K562 (cell line): ENCODE measurements around the gene KLHL22. TPM values are rescaled to one million over a fixed set of nuclear protein-coding genes. Genes with fewer than 3 reads are reported as not detected.
A peak's percentile ranks its signal among the peaks of the same experiment; 100 is the strongest.

Experiments used
- ATF7 ChIP-seq: fragments of 450-650 bp; IDR thresholded peaks from 2 replicates; pipeline ENCODE4 v1.7.1; 2014; ENCODE audit warnings: mild to moderate bottlenecking, moderate library complexity
- CXXC5 ChIP-seq: fragments of 250-450 bp; sonication (Bioruptor Pico); IDR thresholded peaks from 2 replicates; pipeline ENCODE4 v1.8.0; 2022; ENCODE audit warnings: inconsistent platforms, mild to moderate bottlenecking, moderate library complexity
- FOXJ2 ChIP-seq: fragments of 200-800 bp; sonication (Bioruptor generic); IDR thresholded peaks from 2 replicates; pipeline ENCODE4 v1.6.1; 2016; ENCODE audit warnings: missing genetic modification characterization, missing compliant biosample characterization
- HOMEZ ChIP-seq: fragments of 250-450 bp; sonication (Bioruptor Pico); IDR thresholded peaks from 2 replicates; pipeline ENCODE4 v1.4.0; 2020; ENCODE audit warnings: mild to moderate bottlenecking, moderate library complexity
- RNF219 ChIP-seq: fragments of 250-450 bp; sonication (Bioruptor Pico); IDR thresholded peaks from 2 replicates; pipeline ENCODE4 v1.5.0; 2022; ENCODE audit warnings: mild to moderate bottlenecking
- SMAD2 ChIP-seq: fragments of 150-350 bp; IDR thresholded peaks from 2 replicates; pipeline ENCODE4 v1.6.1; 2014; ENCODE audit warnings: low read depth, mild to moderate bottlenecking, low read length
- SNRNP70 ChIP-seq: fragments of 200-400 bp; formaldehyde crosslinking; optimal IDR thresholded peaks from 2 replicates; pipeline ENCODE3; 2017; ENCODE audit warnings: low read depth, low read length
- ZFPM2 ChIP-seq: fragments of 250-450 bp; sonication (Bioruptor Pico); IDR thresholded peaks from 2 replicates; pipeline ENCODE4 v1.5.1; 2022; ENCODE audit warnings: mild to moderate bottlenecking
- polyA plus RNA-seq, 8 experiments: library from polyadenylated mRNA; depleted of rRNA in 4 of 8; stranded (reverse) in 5 of 8; unstranded in 3 of 8; fragments of >200 nt; fragmentation: Nextera tagmentation in 2 of 8; fragmentation: Illumina TruSeq in 1 of 8; extraction: Ambion mirVana in 2 of 8; extraction: Trizol in 1 of 8; gene quantifications; 2 replicates each; pipeline versions ENCODE4 v1.2.1 to v1.2.3, GENCODE V29; 2011 to 2014; ENCODE audit warnings: inconsistent platforms in 1 of 8, missing spikeins in 1 of 8
- total RNA-seq, 7 experiments: library from RNA; depleted of rRNA in 6 of 7; stranded (reverse); fragments of >200 nt in 6 of 7; fragmentation: Illumina TruSeq in 2 of 7; extraction: Trizol in 2 of 7; gene quantifications; 2 replicates each; pipeline versions ENCODE4 v1.2.1 to v1.2.3, GENCODE V29; 2011 to 2021; ENCODE audit warnings: low replicate concordance in 1 of 7
- TF ChIP-seq, protein P1 (sequence below), 2 experiments: fragments of 450-650 bp in 1 of 2; IDR thresholded peaks; 2 replicates each; pipeline ENCODE4 v1.6.1; 2011 to 2017; ENCODE audit warnings: low read depth in 2 of 2, antibody characterized with exemption in 1 of 2, borderline replicate concordance in 1 of 2, low read length in 1 of 2, mild to moderate bottlenecking in 1 of 2, mixed read lengths in 1 of 2; ENCODE audit not compliant: control insufficient read depth in 1 of 2
- TF ChIP-seq, protein P2 (sequence below), 2 experiments: fragments of 450-650 bp in 1 of 2; sonication (generic) in 1 of 2; formaldehyde crosslinking; conservative IDR thresholded peaks; 2 replicates each; pipeline versions ENCODE4 v1.4.0 to v1.8.1; 2020 to 2022; ENCODE audit warnings: mild to moderate bottlenecking in 1 of 2, missing genetic modification reagents in 1 of 2
- TF ChIP-seq, protein P3 (sequence below): sonication (generic); formaldehyde crosslinking; IDR thresholded peaks from 2 replicates; pipeline ENCODE4 v1.8.0; 2022; ENCODE audit warnings: mild to moderate bottlenecking, missing genetic modification reagents
- TF ChIP-seq, protein P4 (sequence below): fragments of 250-450 bp; sonication (Bioruptor Pico); IDR thresholded peaks from 2 replicates; pipeline ENCODE4 v1.5.0; 2020; ENCODE audit warnings: mild to moderate bottlenecking, borderline replicate concordance

The KLHL22 gene
- total and polyA plus RNA-seq, 9 of the 15 experiments (the other 6 are each of a cell fraction or from before 2014, with no cell fraction given), result 1.3 to 25.6 (median 15.2) TPM

DNA sequence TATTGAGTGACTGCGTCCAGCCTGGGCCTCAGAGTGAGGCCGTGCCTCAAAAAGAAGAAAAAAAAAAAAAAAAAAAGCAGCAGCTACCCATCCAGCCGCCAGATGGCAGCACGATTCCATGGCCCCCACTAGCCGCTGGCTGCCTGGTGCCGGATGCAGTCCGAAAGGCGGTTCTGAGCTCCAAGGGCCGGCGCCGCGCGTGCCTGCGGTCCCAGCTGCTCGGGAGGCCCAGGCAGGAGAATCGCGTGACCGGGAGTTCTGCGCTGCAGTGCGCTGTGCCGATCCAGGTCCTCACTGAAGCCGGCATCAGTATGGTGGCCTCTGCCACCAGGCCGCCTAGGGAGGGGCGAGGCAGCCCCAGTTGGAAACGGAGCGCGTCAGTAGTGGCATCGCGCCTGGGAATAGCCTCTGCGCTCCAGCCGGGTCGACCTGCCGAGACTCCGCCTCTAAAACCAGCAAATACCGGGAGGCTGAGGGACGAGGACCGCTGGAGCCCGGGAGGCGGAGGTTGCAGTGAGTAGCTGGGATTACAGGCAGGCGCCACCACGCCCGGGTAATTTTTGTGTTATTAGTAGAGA lies 77.3 kb downstream of the KLHL22 start (continued):
- TF ChIP-seq, protein P1, sequence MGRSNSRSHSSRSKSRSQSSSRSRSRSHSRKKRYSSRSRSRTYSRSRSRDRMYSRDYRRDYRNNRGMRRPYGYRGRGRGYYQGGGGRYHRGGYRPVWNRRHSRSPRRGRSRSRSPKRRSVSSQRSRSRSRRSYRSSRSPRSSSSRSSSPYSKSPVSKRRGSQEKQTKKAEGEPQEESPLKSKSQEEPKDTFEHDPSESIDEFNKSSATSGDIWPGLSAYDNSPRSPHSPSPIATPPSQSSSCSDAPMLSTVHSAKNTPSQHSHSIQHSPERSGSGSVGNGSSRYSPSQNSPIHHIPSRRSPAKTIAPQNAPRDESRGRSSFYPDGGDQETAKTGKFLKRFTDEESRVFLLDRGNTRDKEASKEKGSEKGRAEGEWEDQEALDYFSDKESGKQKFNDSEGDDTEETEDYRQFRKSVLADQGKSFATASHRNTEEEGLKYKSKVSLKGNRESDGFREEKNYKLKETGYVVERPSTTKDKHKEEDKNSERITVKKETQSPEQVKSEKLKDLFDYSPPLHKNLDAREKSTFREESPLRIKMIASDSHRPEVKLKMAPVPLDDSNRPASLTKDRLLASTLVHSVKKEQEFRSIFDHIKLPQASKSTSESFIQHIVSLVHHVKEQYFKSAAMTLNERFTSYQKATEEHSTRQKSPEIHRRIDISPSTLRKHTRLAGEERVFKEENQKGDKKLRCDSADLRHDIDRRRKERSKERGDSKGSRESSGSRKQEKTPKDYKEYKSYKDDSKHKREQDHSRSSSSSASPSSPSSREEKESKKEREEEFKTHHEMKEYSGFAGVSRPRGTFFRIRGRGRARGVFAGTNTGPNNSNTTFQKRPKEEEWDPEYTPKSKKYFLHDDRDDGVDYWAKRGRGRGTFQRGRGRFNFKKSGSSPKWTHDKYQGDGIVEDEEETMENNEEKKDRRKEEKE (IDR thresholded peaks at IDR 0.05; ENCODE audit: borderline replicate concordance in 1 of 2, control insufficient read depth in 1 of 2, low read depth in 2 of 2, low read length in 1 of 2), result no peak
- TF ChIP-seq CXXC5 (CRISPR knock-in tag) (peak; percentile 92), ATF7 (peak; percentile 77), SMAD2 (no peak), FOXJ2 (tag) (no peak), SNRNP70 (no peak), RNF219 (CRISPR knock-in tag) (no peak), HOMEZ (CRISPR knock-in tag) (no peak), ZFPM2 (peak; percentile 94)
- TF ChIP-seq, protein P2, sequence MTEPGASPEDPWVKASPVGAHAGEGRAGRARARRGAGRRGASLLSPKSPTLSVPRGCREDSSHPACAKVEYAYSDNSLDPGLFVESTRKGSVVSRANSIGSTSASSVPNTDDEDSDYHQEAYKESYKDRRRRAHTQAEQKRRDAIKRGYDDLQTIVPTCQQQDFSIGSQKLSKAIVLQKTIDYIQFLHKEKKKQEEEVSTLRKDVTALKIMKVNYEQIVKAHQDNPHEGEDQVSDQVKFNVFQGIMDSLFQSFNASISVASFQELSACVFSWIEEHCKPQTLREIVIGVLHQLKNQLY (CRISPR knock-in tag; conservative IDR thresholded peaks at IDR 0.05), result peak; percentile 8 to 98; a peak in 2 of 4 replicates
- TF ChIP-seq, protein P3, sequence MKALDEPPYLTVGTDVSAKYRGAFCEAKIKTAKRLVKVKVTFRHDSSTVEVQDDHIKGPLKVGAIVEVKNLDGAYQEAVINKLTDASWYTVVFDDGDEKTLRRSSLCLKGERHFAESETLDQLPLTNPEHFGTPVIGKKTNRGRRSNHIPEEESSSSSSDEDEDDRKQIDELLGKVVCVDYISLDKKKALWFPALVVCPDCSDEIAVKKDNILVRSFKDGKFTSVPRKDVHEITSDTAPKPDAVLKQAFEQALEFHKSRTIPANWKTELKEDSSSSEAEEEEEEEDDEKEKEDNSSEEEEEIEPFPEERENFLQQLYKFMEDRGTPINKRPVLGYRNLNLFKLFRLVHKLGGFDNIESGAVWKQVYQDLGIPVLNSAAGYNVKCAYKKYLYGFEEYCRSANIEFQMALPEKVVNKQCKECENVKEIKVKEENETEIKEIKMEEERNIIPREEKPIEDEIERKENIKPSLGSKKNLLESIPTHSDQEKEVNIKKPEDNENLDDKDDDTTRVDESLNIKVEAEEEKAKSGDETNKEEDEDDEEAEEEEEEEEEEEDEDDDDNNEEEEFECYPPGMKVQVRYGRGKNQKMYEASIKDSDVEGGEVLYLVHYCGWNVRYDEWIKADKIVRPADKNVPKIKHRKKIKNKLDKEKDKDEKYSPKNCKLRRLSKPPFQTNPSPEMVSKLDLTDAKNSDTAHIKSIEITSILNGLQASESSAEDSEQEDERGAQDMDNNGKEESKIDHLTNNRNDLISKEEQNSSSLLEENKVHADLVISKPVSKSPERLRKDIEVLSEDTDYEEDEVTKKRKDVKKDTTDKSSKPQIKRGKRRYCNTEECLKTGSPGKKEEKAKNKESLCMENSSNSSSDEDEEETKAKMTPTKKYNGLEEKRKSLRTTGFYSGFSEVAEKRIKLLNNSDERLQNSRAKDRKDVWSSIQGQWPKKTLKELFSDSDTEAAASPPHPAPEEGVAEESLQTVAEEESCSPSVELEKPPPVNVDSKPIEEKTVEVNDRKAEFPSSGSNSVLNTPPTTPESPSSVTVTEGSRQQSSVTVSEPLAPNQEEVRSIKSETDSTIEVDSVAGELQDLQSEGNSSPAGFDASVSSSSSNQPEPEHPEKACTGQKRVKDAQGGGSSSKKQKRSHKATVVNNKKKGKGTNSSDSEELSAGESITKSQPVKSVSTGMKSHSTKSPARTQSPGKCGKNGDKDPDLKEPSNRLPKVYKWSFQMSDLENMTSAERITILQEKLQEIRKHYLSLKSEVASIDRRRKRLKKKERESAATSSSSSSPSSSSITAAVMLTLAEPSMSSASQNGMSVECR (CRISPR knock-in tag), result peak; percentile 35; the same call in 1 of the 2 replicates
- TF ChIP-seq, protein P4, sequence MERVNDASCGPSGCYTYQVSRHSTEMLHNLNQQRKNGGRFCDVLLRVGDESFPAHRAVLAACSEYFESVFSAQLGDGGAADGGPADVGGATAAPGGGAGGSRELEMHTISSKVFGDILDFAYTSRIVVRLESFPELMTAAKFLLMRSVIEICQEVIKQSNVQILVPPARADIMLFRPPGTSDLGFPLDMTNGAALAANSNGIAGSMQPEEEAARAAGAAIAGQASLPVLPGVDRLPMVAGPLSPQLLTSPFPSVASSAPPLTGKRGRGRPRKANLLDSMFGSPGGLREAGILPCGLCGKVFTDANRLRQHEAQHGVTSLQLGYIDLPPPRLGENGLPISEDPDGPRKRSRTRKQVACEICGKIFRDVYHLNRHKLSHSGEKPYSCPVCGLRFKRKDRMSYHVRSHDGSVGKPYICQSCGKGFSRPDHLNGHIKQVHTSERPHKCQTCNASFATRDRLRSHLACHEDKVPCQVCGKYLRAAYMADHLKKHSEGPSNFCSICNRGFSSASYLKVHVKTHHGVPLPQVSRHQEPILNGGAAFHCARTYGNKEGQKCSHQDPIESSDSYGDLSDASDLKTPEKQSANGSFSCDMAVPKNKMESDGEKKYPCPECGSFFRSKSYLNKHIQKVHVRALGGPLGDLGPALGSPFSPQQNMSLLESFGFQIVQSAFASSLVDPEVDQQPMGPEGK (CRISPR knock-in tag), result no peak
